MG63 (cell line): ENCODE data around the gene KLRB1. TPM values are rescaled to one million over a fixed set of nuclear protein-coding genes. Genes with fewer than 3 reads are reported as not detected.
"Not testable (repeated sequence)": the region's sequence is repeated elsewhere in the genome, so short reads cannot be mapped to it uniquely, and the experiment has no call there.

ENCODE experiments used
- DNase-seq: peaks from one replicate; pipeline ENCODE4 v3.0.0-alpha.2; 2020
- H3K27me3 ChIP-seq: fragments of 250-450 bp; sonication (Bioruptor Pico); 2 replicates; pipeline ENCODE4 v1.5.1; 2020; ENCODE audit warnings: mild to moderate bottlenecking, moderate library complexity
- H3K36me3 ChIP-seq: fragments of 250-450 bp; sonication (Bioruptor Pico); 2 replicates; pipeline ENCODE4 v1.5.1; 2020; ENCODE audit warnings: mild to moderate bottlenecking, moderate library complexity
- H3K4me3 ChIP-seq: fragments of 250-450 bp; sonication (Bioruptor Pico); 2 replicates; pipeline ENCODE4 v1.5.1; 2020; ENCODE audit warnings: mild to moderate bottlenecking, moderate library complexity
- H3K9me3 ChIP-seq: fragments of 250-450 bp; sonication (Bioruptor Pico); 2 replicates; pipeline ENCODE4 v1.5.1; 2020; ENCODE audit warnings: mild to moderate bottlenecking, moderate library complexity
- total RNA-seq: library from RNA; depleted of rRNA; stranded (reverse); fragments of >200 nt; shearing (Covaris generic); gene quantifications from 2 replicates; pipeline ENCODE4 v1.2.3, GENCODE V29; 2014; ENCODE audit warnings: low replicate concordance; rRNA removed

Gene KLRB1
- total RNA-seq, 1 experiment from 2014 or later, result not detected

GRCh38 chr12:9590441-9590840 lies 17.3 kb downstream of the KLRB1 start:
- H3K4me3 ChIP-seq, result no peak overlapping the region
- no peaks in the 10 kb centered on the region for H3K9me3 ChIP-seq
- H3K27me3 ChIP-seq, result 0 out of 2 replicates have a peak, but pooled peaks cover 4% of the 10 kb centered on the region
- DNase-seq, result no peak
- H3K36me3 ChIP-seq, result no peaks in the 10 kb centered on the region

GRCh38 chr12:9588749-9589148 lies 19.0 kb downstream of the KLRB1 start:
- Histone ChIP-seq H3K36me3 (no peaks in the 10 kb centered on the region), H3K9me3 (no peaks in the 10 kb centered on the region), H3K27me3 (0 out of 2 replicates have a peak, but pooled peaks cover 4% of the 10 kb centered on the region), H3K4me3 (no peak overlapping the region)
- DNase-seq, result no peak

DNA sequence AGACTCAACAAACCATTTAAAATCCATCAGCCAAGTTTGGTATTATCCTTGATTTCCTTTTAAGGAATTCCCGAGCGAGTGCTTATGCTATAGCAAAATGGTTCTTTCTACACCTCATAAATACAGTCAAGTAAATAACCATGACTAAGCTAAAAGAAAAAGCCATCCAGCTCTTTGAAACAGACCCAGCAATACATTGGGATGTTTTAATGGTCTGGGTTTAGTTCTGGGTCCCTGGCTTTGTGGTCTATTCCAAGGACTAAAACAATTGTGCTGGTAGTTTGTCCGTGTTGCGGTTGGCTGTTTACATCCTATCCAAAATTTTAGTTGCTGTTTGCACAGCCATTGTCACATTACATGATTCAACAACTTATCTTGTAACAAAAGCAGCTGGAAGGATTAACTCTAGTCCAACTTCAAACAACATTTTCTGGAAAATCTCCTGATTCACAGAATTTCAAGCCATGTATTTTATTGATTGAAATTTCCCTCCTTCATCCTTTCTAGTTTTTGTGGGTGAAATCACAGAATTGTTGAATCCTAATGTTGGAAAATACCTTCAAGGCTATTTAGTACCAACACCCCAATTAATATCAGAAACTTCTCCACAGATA lies 19.6 kb downstream of the KLRB1 start:
- Histone ChIP-seq H3K4me3 (no peak overlapping the region), H3K9me3 (no peaks in the 10 kb centered on the region), H3K36me3 (no peaks in the 10 kb centered on the region), H3K27me3 (no peaks in the 10 kb centered on the region)
- no peak for DNase-seq

GRCh38 chr12:9577729-9578128 lies 30.0 kb downstream of the KLRB1 start:
- not testable (repeated sequence) for DNase-seq, H3K4me3 ChIP-seq, H3K27me3 ChIP-seq, H3K9me3 ChIP-seq, H3K36me3 ChIP-seq

DNA sequence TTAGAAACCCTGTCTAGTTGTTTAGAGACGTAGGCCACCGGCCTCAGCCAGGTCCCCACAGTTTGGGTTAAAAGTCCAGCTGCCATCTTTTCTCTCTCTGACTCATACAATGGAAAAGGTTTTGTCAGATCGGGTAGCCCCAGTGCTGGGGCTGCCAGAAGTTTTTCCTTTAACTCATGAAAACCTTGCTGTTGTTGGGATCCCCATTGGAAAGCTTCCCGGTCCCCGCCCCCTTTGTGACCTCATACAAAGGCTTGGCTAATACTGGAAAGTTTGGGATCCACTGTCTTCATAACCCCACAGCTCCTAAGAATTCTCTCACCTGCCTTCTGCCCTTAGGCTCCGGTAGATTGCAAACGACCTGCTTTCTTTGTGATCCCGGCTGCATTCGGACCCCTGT lies 40.6 kb downstream of the KLRB1 start:
- H3K36me3 ChIP-seq, DNase-seq, H3K9me3 ChIP-seq: not testable (repeated sequence)

GRCh38 chr12:9566113-9566512 lies 41.6 kb downstream of the KLRB1 start:
- H3K36me3 ChIP-seq, H3K4me3 ChIP-seq, DNase-seq, H3K9me3 ChIP-seq, H3K27me3 ChIP-seq: not testable (repeated sequence)

More for the DNA sequence above, 40.6 kb downstream of the KLRB1 start:
- H3K27me3 ChIP-seq, H3K4me3 ChIP-seq: not testable (repeated sequence)

DNA sequence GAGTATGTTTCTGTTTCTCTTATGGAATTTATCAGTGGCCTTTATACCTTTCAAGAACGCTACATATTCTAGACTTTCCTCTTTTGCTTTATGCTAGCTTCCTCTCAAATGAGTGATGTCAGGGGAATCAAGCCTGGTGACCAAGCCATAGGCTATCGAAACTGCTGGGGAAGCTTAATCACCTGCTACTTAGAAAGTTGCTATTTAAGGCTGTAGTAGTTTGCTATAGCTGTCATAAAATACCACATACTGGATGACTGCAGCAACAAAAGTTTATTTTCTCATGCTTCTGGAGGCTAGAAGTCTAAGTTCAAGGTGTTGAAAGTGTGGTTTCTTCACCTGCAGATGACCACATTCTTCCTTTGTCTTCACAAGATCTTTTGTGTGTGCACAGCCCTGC lies 43.3 kb downstream of the KLRB1 start:
- not testable (repeated sequence) for DNase-seq, H3K27me3 ChIP-seq, H3K36me3 ChIP-seq, H3K4me3 ChIP-seq, H3K9me3 ChIP-seq

DNA sequence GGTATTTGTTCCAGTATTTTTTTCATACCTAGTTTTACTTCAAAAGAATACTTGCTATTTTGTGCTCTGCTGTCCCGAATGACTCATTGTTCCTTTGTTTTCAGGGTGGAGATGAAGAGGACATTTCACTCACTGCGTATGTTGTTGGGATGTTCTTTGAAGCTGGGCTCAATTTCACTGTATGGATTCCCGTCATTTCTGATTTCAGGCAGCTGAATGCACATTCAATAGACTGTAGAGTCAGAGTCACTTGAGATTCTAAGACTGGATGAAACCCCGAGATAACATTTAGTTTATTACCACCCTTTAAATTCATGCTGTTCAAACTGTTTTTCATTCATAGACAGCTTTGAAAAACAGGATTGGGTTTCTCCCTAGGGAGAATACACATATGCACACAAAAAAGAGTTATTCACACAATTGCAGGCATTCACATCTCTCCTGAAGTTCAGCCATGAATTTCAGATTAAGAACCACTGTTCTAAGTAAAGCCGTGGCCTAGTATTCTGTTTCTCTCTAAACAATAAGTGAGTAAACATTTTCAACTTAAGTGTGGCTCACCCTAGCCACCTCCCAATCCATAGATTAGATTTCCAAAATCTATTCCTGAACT lies 44.8 kb downstream of the KLRB1 start:
- DNase-seq, H3K27me3 ChIP-seq, H3K4me3 ChIP-seq, H3K9me3 ChIP-seq, H3K36me3 ChIP-seq: not testable (repeated sequence)

GRCh38 chr12:9545489-9545888 lies 62.2 kb downstream of the KLRB1 start:
- H3K9me3 ChIP-seq, H3K36me3 ChIP-seq, H3K4me3 ChIP-seq, H3K27me3 ChIP-seq, DNase-seq: not testable (repeated sequence)

Other genes with a start within 250 kb of the KLRB1 start
- gene CLEC2D, start 61.8 kb upstream of the KLRB1 start, total RNA-seq, result 0.23 and 3.5 TPM in 2 replicates
- gene CLECL1, start 125.2 kb upstream of the KLRB1 start, total RNA-seq, result not detected in 2 replicates
- not detected in 2 replicates for gene CD69, start 153.0 kb upstream of the KLRB1 start, total RNA-seq
- gene KLRF1, start 219.6 kb upstream of the KLRB1 start, total RNA-seq, result 1.8 TPM in 1 of 2 replicates, not detected in the other